ENCODE data around the gene FAM20C.

FAM20C gene

DNA sequence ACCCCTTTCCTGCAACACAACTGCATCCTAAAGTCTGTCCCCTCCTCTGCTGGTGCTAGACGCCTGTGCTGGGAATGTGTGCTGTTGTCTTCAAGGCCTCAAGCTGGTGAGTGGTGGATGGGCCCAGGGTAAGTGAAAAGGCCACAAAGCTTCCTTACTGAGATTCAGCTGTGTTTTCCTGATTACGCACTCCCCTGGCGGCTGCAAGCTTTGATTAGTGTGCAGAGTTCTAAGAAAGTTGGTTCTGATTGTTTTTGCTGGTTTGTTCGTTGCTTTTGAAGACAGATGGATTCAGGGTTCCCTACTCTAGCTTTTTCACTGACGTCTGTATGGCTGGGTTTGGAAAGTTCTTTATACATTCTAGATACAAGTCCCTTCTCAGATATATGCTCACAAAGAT lies 85.7 kb downstream of the FAM20C start:
- DNase-seq = no peak

DNA sequence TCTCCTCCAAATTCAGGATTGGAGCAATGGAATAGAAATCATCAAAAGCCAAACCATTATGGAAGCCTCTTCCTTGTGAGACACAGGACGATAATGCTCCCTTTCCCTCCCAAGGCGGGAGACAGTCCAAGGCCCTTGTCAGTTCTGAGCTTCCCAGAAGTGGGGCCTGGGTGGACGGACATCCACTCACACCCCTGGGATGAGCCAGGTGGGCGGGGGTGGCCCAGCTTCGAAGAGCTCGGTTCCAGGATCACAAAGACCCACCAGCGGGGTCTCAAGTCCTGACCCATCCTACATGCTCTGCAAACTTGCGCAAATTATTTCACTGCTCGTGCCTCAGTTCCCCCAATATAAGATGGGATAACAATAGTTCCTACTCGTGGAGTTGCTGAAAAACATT lies 87.5 kb downstream of the FAM20C start:
- DNase-seq = no peak

DNA sequence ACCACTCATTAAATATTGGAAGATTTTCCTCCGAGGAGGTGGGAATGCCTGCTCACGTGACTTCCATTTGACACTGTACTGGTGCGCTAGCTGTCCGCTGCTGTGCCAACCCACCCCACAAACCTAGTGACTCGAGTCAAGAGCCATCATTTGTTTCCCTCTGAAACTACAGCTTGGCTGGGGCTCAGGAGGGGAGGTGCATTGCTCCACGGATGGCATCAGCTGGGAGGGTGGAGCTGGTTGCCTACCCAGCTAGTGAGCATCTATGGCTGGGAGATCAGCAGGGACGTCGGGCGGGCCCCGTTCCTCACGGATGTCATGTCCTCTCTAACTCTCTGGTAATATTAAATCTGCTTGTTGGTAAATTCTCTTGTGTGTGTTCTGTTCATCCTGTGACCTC lies 88.1 kb downstream of the FAM20C start:
- no peak for DNase-seq

DNA sequence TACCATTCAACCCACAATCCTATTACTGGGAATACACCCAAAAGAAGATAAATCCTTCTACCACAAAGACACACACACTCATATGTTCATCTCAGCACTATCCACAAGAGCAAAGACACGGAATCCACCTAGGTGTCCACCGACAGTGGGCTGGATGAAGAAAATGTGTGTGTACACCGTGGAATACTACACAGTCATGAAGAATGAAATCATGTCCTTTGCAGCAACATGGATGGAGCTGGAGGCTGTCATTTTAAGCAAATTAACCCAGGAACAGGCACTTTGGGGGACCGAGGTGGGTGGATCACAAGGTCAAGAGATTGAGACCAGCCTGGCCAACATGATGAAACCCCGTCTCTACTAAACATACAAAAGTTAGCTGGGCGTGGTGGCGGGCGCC lies 89.3 kb downstream of the FAM20C start:
- no peak for DNase-seq

DNA sequence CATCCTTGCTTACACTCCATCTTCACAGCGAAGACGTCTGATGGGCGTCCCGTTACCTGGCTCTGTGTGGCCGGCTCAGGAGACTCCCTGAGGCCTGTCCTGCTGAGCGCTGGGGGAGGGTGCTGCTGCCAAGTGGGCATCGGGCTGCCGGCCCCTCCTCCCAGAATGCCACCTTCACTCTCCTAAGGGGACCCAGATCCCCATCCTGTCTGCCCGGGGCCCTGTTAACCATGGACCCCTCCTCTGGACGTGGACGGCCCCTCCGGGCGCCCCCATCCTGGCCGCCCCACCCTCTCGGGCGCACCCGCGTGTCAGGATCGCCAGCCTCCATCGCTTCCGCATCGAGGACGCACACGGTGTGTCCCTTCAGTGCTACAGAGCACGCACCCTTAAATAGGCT lies 90.2 kb downstream of the FAM20C start:
- DNase-seq = no peak

DNA sequence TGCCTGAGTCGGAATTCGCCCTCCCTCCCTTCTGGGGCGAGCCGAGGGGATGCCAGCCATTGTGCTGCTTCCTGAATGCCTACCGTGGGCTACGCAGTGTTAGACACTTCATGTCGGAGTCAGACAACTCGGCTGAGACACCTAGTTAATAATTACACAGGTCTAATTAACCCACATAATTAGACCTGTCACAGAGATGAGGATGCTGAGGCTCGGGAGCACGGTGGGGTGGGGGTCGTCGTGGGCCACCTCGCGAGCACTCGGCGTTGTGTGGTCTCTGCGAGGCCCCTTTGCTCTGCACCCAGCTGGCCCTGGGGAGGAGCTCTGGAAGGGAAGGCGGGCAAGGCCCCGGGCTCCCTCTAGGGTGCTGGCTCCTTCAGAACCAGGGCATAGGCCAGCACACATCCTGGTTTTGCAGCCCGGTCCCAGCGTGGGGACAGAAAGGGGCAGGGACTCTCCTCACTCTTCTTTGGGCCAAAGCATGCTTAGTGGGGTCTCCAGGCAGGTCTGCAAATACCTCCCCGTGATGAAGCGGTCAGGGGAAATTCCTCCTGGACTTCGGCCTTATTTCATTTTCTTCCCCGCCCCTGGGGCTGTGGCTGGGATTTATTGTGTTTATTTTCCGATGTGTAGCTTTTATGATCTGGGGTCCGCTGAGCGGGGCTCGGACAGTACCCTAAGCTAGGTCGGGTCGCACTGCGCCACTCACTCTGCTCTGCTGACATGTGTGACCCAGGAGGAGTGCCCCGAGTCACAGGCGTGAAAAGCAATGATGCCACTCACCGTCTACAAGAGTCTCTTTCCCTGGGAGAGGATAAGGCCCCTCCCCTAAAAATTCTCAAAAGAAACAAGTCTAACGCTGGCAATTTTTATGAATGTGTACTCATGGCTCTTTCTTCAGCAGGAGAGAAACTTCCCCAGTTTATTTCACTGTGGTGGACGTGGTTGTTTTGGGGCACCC lies 92.7 kb downstream of the FAM20C start:
- no peak for DNase-seq

DNA sequence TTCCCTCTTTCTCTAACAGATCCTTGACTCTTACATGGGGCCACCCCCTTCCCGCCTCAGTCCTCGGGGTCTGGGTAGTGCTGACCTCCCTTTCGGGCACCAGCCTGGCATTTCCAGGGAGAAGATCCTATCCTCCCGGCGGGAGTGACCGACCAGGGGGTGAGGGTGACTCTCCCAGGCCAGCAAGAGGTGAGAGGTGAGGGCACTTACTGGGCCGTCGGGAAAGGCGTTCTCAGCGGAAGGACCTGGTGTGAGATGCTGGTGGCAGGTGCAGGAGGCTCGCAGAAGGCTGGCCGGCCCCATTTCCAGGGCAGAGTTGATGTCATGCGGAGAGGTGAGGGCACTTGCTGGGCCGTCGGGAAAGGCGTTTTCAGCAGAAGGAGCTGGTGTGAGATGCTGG lies 93.4 kb downstream of the FAM20C start:
- no peak for DNase-seq

DNA sequence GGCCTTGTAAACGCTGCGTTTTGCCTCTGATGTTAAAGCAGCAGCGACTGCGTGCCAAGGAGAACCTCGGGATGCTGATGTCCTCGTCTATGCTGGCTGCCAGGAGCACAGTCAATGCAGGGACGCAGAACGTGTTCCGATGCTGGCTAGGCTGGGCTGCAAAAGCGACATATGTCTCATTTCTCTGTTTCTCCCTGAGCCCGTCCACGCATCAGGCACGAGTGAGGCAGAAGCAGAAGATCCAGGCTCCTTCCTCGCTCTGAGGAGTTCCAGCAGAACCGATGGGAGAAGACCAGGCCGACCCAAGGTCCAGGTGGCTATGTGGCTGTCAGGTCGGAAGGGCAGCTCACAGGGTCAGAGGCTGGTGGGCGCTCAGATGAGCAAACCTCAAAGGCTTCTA lies 93.9 kb downstream of the FAM20C start:
- DNase-seq = no peak

DNA sequence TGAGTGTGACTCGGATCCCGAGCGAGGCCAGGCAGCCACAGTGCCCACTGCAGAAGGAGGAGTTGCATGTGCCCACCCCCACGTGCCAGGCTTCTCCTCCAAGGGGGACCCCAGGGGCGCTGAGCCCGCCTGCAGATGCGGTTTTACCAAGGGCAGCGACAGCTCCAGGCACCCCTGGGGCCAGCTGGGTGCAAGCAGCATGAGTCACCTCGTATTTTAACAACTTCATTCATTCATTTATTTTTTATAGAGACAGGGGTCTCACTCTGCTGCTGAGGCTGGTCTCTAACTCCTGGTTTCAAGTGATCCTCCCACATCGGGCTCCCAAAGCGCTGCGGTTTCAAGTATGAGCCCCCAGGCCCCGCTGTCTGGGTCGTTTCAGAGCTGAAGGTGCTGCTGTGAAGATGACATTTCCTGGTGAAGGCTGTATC lies 96.3 kb downstream of the FAM20C start:
- no peak for DNase-seq

DNA sequence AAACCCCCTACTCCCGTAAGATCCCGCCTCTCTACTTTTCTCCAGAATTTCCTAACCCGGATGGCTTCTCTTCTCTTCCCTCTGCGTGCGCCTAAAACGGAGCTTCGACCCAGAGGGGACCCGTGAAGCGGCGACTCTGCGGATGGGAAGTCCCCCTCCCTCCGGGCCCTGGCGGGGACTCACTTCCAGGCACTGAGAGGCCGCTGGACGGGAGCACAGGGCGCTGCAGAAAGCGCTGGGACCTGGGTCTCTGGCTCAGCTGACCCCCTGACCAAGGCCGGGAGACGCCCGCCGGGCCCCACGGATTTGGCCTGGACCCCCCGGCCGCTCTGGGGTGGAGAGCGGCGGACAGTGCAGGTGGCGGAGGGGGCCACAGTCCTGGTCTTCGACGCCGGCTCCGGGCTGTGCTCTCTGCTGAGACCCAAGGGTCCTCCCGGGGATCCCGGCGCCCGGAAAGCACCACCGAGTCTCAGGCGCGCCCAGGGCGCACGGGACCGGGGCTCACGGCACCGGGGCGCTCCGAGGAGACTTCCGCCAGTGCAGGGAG lies 96.9 kb downstream of the FAM20C start:
- DNase-seq = no peak

DNA sequence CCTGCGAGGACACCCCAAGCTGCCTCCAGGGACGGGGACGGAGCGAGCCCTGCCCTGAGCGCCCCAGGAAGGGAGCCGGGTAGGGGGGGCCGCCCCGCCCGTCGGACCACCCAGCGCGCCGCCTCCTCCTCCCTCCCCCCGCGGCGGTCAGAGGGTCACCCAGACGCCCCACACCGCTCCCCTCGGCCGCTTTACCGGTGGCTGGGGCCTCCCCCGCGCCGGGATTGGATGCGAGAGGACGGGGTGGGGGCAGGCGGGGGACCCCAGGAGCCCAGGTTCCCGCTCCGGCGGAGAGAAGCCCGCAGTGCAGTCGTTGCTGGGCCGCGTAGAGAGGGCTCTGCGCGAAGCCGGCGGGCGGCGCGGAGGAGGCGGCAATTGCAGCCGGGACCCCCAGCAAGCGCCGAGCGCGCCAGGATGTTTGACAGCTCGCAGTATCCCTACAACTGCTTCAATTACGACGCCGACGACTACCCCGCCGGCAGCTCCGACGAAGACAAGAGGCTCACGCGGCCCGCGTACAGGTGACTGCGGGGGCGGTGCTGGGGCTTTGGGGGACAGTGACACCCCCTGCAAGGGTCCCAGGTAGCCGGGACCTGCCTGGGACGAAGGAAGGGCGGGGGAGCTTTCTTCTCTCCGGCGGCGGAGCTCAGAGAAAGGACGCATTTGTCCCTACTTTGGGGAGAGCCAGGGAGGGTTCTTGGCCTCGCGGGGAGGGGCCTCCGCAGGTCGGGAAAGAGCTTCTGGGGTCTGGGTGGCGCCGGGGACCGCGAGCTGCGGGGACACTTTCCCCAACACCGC lies 97.6 kb downstream of the FAM20C start, which contains the start of gene FOXL3:
TSS of gene FOXL3 (plus strand) at position 415 of the 798 bp plus-strand sequence. CDS start at position 415, 0 bp downstream.
- DNase-seq = no peak

DNA sequence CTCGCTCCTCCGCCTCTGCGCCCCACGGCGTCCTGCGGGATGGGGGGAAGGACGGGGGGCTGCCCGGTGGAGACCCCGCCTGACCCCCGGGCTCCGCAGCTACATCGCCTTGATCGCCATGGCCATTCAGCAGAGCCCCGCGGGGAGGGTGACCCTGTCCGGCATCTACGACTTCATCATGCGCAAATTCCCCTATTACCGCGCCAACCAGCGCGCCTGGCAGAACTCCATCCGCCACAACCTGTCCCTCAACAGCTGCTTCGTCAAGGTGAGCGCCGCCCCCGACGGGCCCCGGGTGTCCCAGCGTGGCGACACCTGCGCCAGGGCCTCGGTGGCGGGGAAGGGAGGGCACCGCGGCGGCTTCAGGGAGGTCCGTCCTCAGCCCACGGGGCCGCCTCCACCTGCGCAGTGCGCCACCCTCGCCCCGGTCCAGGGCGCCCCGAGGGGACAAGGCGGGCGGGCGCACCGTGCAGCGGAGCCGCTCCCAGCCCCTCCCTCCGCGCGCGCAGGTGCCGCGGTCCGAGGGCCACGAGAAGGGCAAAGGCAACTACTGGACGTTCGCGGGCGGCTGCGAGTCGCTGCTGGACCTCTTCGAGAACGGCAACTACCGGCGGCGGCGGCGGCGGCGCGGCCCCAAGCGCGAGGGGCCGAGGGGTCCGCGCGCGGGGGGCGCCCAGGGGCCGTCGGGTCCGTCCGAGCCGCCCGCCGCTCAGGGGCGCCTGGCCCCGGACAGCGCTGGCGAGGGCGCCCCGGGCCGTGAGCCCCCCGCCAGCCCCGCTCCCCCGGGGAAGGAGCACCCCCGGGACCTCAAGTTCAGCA lies 98.4 kb downstream of the FAM20C start:
- DNase-seq = no peak

DNA sequence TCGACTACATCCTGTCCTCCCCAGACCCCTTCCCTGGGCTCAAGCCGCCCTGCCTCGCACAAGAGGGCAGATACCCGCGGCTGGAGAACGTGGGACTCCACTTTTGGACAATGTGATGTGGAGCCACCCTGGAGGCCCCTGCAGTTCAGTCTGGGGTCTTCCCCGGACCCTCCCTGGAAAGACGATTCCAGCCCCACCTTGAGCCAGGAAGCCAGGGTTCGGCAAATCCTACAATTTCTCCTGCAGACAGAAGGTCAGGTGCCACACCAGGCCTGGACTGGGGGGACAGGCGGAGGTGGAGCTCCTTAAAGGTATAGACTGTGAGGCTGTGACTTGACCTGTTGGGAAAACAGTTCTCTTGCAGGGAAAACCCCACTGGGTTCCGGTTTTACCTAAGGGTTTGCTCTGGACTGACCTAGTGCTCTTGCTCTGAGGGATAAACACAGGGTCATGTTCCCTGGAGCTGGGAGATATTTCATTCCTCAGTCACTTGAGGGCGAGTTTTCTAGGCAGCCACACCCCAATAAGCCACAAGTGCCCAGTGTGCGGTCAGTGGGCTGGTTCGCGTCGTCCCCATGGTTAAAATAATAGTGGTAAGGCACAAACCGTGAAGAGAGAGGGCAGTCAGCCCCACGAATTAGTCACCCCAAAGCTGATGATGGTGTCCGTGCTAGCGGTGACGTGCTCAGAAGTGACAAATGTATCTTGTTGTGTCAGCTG lies 99.2 kb downstream of the FAM20C start:
- DNase-seq = no peak

DNA sequence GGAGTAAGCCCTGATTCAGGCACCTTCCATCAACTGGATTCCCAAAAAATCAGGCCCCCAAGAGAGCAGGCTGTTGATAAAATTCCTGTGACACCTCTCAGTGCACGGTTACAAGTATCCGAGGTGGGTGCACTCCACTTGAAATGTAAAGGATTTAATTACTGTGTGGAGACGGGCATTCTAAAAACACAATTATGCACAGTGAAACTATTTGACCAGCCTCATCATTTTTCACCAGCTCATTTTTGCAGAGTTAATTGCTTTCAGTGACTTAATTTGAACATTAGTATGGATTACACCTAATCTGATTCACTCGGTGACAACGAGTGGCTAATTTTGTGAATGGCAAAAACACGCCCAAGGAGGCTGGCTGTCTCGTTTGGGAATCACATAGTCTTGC lies 99.9 kb downstream of the FAM20C start:
- no peak for DNase-seq

DNA sequence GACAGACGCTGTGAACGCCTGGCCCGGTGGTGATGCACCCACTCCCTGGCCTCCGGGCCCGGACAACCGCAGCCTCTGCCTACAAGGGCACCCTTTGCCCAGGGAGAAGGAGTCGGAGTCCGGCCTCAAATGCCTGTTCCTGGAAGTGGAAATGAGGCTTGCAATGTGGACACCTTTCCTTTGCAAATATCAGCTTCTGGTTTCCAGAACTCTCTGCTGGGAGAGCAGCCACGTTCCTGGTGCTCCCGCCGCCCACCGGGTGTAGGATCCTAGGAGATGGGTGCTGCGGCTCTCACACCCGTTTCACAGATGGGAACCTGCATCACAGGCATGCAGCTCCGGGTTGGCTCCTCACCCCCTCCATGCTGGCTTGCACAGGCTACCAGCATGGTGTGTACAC lies 100.5 kb downstream of the FAM20C start:
- DNase-seq = no peak

DNA sequence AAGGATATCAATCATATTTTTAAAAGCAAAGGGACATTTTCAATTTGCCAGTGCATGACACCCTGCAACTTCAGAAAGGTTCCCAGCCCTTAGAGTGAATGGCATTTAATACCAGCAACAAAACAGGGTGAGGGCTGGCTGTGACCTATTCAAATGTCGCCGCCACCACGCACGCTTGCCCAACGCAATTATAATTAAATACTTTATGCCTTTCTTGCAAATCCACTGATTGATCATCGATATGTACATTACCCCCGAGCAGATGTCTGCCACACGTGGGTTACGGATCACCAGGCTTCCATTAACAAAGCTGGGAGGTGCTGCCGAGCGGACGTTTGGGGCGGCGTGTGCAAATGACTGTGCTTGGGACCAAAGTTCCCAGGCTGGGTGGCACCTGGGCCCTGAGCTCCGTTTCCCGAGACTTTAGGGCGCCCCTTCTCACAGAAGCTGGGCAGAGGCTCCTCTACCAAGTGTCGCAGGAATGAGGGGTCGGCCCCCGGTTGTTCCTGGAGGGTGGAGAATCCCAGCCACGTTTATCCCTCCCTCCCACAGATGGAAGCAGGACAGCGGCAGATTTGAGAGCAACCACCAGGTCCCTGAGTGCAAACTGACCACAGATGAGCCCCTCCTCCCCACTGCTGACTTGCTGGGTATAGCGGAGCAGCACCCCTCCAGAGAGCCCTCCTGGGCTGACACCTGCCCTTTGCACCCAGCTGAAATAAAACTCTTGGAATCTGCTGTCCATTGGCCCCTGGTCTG lies 101.5 kb downstream of the FAM20C start:
- no peak for DNase-seq

DNA sequence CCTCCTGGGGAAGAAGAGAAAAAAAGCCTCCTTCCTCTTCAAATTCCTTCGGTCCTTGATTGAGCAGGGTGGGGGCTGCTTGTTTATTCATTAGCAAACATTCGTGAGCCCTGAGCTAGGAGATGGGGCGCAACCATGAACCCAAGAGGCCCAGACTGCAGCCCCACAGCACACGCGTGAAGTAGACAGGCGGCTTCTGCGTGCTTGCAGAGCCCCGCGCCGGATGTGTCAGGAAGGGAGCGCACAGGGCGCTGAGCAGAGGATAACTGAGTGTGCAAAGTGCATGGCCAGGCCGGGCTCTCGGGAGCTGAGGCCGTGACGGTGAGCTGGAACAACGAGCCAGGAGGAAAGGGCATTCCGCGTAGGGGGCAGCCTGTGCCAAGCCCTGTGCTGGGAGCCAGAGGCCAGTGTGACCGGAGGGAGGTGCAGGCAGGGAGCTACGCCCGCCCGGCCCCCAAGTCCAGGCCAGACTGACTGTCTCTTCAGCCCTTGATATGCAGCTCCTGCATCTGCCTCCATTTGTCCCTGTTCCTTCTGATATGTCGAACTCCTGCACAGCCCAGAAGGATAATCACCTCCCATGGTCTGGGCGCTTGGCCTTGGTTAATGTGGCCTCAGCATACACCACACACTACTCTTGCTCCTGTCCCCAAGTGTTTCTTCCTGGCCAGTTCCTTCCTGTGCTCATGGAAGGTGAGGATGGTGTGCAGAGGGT lies 102.2 kb downstream of the FAM20C start:
- no peak for DNase-seq

DNA sequence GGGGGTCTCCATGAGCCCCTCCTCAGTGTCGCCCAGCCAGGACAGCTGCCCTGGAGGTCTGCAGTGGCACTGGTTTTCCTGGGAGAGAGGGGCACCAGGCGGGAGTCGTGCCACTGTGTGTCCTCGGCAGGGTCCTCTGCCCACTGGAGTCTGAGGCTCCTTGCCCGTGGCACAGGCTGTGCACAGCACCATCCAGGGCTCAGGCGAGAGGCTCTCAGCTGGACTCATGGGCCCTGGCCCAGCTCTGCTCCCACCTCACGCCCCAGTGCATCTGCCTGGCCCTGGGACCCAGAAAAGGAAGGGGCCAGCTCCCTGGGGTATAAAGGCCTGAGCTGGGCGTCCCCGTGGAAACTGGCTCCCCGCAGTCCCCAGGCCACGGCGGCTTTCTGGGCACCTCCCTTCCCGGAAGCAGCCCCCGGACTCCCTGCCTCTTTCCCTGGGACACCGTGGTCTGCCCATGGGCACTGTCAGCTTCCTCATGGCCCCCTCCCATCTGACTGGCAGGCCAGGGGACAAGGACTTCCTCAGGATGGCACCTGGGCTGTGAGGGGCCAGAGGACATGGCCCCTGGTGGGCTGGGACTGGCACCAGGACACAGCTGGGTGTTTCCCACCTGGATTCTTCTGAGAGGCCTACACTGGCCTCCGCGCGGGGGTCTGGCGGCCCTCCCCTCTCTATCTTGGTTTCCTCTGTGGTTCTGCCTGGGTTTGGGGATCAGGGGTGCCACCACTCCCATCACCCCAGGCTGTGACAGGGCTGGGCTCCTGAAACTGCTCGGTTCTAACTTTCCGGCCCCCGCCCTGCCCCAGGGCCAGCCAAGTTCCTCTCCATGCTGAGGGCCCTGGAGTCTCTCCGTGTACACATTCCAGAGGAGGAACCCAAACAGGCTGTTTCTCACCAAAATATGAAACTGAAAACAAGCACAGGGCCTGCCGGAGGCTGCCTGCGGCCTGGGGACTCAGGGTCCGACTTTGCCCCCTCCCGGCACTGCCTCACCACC lies 103.1 kb downstream of the FAM20C start:
- DNase-seq = no peak

DNA sequence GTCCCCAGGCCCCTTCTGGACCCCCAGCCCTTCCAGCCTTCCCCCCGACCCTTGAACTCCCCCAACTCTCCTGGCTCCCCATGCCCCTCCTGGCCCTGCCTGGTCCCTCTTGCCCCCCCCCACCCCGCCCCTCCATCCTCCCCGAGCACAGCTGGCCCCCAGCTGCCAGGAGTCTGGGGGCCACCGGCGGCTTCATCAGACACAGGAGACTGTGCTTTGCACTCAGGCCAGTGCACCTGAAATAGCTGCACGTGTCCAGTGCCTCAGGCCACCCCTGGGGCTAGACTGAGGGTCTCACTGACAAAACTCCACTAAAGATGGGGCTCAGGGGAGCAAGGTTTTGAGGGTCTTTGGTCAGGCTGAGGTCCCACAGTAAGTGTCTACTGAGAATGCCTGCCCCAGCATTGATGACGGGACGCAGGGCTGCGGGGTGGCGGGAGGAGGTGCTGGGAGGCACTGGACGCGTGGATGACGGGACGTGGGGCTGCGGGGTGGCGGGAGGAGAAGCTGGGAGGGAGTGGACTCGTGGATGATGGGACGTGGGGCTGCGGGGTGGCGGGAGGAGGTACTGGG lies 104.1 kb downstream of the FAM20C start:
- DNase-seq = no peak

Data from HCEC 1CT (cell line).